PC-3 (cell line): ENCODE measurements around the gene TTYH1. TPM values are rescaled to one million over a fixed set of nuclear protein-coding genes. Genes with fewer than 3 reads are reported as not detected.

Source experiments
- ATAC-seq: fragments of 200-7000 bp; cut with Tn5 transposase; 2 replicates; pipeline ENCODE4 v1.9.1; 2020; ENCODE audit warnings: mild to moderate bottlenecking, moderate library complexity
- BruUV-seq: library from RNA; stranded (reverse); fragments of 400-500 nt; replicated peaks from 2 replicates; lab custom pipeline; 2021; lab: Mats Ljungman, UMichigan
- CTCF ChIA-PET: fragments of 300-600 bp; sonication (Branson Sonifier 250); formaldehyde crosslinking; loops from one replicate; lab custom pipeline; 2022; ENCODE audit warnings: antibody characterized with exemption; lab: Charles Lee
- POLR2A ChIA-PET: fragments of 300-600 bp; sonication (Branson Sonifier 250); formaldehyde crosslinking; loops from one replicate; lab custom pipeline; 2022; ENCODE audit warnings: antibody characterized with exemption; ENCODE audit not compliant: unreplicated experiment; lab: Charles Lee
- DNase-seq: peaks from one replicate; pipeline ENCODE4 v3.0.0-alpha.2; 2015
- H2AFZ ChIP-seq: fragments of 300-600 bp; sonication (generic); 2 replicates; pipeline ENCODE4 v1.6.0; 2016; ENCODE audit warnings: antibody characterized with exemption, low read length
- H3F3A ChIP-seq: fragments of 300-600 bp; sonication (generic); one replicate; pipeline ENCODE4 v1.6.0; 2017; ENCODE audit warnings: antibody characterized with exemption, low read length, control low read depth, mild to moderate bottlenecking; ENCODE audit not compliant: unreplicated experiment
- H3K27ac ChIP-seq: fragments of 300-600 bp; sonication (generic); 2 replicates; pipeline ENCODE4 v1.5.1; 2016; ENCODE audit warnings: mild to moderate bottlenecking, low read length
- H3K27me3 ChIP-seq: fragments of 300-600 bp; sonication (generic); 2 replicates; pipeline ENCODE4 v1.6.1; 2016; ENCODE audit warnings: low read length, mixed read lengths
- H3K36me3 ChIP-seq: fragments of 300-600 bp; sonication (generic); 2 replicates; pipeline ENCODE4 v1.6.1; 2016; ENCODE audit warnings: low read depth, mixed run types, low read length, mixed read lengths
- H3K4me1 ChIP-seq: fragments of 300-600 bp; sonication (generic); 2 replicates; pipeline ENCODE4 v1.5.1; 2016; ENCODE audit warnings: low read length; ENCODE audit not compliant: insufficient read depth
- H3K4me2 ChIP-seq: fragments of 300-600 bp; sonication (generic); 2 replicates; pipeline ENCODE4 v1.6.0; 2016; ENCODE audit warnings: low read length
- H3K4me3 ChIP-seq: fragments of 300-600 bp; sonication (generic); 2 replicates; pipeline ENCODE4 v1.5.1; 2016; ENCODE audit warnings: mild to moderate bottlenecking, low read length, mixed read lengths
- H3K79me2 ChIP-seq: fragments of 300-600 bp; sonication (generic); 2 replicates; pipeline ENCODE4 v1.6.1; 2017; ENCODE audit warnings: low read length, mixed read lengths
- H3K9ac ChIP-seq: fragments of 300-600 bp; sonication (generic); 2 replicates; pipeline ENCODE4 v1.6.0; 2016; ENCODE audit warnings: mild to moderate bottlenecking, low read length
- H3K9me2 ChIP-seq: fragments of 300-600 bp; sonication (generic); replicated peaks from 2 replicates; pipeline ENCODE4 v1.6.1; 2016; ENCODE audit warnings: mixed run types, low read length, mixed read lengths
- H3K9me3 ChIP-seq: fragments of 300-600 bp; sonication (generic); 2 replicates; pipeline ENCODE4 v1.6.1; 2016; ENCODE audit warnings: low read length, mixed read lengths
- H4K20me1 ChIP-seq: fragments of 300-600 bp; sonication (generic); 2 replicates; pipeline ENCODE4 v1.6.1; 2016; ENCODE audit warnings: low read length, mixed read lengths
- EZH2 ChIP-seq: fragments of 300-600 bp; sonication (generic); IDR thresholded peaks from one replicate; pipeline ENCODE4 v1.6.1; 2017; ENCODE audit warnings: antibody characterized with exemption, mild to moderate bottlenecking, low read length; ENCODE audit not compliant: unreplicated experiment
- EZH2phosphoT487 ChIP-seq: fragments of 300-600 bp; sonication (generic); IDR thresholded peaks from 2 replicates; pipeline ENCODE4 v1.6.1; 2018; ENCODE audit warnings: mild to moderate bottlenecking, antibody characterized with exemption, low read length, borderline replicate concordance
- intact Hi-C: fragments of 100-400 bp; cut with micrococcal nuclease; formaldehyde crosslinking; loops from 2 replicates; pipeline ENCODE4 v1.9.0; 2023
- total RNA-seq: library from RNA; depleted of rRNA; stranded (reverse); fragments of >200 nt; gene quantifications from 2 replicates; pipeline ENCODE4 v1.2.3, GENCODE V29; 2014
- TF ChIP-seq, protein P1 (sequence below): fragments of 300-600 bp; sonication (generic); conservative IDR thresholded peaks from 2 replicates; pipeline ENCODE4 v1.5.1; 2017; ENCODE audit warnings: antibody characterized with exemption, low read depth, mild to moderate bottlenecking, low read length

The TTYH1 gene
- total RNA-seq, 1 experiment from 2014 or later = 1.1 TPM

DNA sequence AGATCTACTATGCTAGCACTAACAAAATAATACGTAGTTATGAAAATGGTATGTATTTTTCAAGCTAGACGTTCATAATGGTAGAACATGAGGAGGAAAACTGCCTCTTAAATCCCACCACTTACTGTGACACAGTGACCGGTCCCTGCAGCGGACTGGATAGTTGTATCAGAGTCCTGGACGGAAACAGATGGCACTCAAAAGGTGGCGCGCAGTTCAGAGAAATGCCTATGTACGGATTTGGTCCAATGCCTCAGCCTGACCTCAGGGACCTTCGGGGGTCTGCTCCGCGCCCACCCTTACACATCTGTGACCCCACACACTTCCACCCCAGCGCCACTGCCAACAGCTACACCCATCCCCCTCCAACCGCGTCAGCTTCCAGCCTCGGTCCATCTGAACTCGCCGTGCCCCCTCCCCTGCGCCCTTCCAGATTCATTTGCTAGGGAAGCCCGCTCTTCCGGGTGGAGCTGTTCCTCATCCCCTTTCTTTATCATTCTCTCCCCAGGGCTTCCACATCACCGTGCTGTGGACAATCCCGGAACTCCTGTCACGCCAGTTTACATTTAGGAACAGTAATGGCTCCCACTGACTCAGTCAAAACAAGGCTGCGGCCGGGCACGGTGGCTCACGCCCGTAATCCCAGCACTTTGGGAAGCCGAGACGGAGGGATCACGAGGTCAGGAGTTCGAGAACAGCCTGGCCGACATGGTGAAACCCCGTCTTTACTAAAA is 32.9 kb downstream of the TTYH1 start:
- Histone ChIP-seq H3K36me3 (peaks cover 29% of the 10 kb centered on the region), H3K9me3 (no peaks in the 10 kb centered on the region), H3K27me3 (no peaks in the 10 kb centered on the region), H2AFZ (peak overlapping the region; percentile 53), H3F3A (no peaks in the 10 kb centered on the region), H3K9ac (peak overlapping the region; percentile 98), H3K27ac (peak overlapping the region; percentile 82), H4K20me1 (peaks cover 42% of the 10 kb centered on the region), H3K4me3 (peak overlapping the region; percentile 84), H3K79me2 (peaks cover 73% of the 10 kb centered on the region), H3K4me2 (peak overlapping the region; percentile 95), H3K9me2 (no peaks in the 10 kb centered on the region), H3K4me1 (peaks cover 27% of the 10 kb centered on the region)
- ChIA-PET CTCF (interaction anchor here (0.6 to 1.1 kb wide), 3 partner anchors 14 to 278 kb away, joined by 3 to 4 read pairs (median 3); partner anchors contain the start of gene LENG9), POLR2A (interaction anchor here (0.6 to 1.0 kb wide), 4 partner anchors 15 to 719 kb away, joined by 3 to 6 read pairs (median 4); partner anchors contain the start of genes LENG9 and MBOAT7)
- intact Hi-C loops = loop anchor here (2.0 kb wide), 1 partner anchor 15 kb away; the partner anchor contains the start of gene LENG9
- BruUV-seq = TSS peak; percentile 65
- peak; percentile 54 for DNase-seq
- TF ChIP-seq, protein P1, sequence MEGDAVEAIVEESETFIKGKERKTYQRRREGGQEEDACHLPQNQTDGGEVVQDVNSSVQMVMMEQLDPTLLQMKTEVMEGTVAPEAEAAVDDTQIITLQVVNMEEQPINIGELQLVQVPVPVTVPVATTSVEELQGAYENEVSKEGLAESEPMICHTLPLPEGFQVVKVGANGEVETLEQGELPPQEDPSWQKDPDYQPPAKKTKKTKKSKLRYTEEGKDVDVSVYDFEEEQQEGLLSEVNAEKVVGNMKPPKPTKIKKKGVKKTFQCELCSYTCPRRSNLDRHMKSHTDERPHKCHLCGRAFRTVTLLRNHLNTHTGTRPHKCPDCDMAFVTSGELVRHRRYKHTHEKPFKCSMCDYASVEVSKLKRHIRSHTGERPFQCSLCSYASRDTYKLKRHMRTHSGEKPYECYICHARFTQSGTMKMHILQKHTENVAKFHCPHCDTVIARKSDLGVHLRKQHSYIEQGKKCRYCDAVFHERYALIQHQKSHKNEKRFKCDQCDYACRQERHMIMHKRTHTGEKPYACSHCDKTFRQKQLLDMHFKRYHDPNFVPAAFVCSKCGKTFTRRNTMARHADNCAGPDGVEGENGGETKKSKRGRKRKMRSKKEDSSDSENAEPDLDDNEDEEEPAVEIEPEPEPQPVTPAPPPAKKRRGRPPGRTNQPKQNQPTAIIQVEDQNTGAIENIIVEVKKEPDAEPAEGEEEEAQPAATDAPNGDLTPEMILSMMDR = no peak
- TF ChIP-seq EZH2 (no peak), EZH2phosphoT487 (no peak)
- peak; percentile 35 for ATAC-seq

DNA sequence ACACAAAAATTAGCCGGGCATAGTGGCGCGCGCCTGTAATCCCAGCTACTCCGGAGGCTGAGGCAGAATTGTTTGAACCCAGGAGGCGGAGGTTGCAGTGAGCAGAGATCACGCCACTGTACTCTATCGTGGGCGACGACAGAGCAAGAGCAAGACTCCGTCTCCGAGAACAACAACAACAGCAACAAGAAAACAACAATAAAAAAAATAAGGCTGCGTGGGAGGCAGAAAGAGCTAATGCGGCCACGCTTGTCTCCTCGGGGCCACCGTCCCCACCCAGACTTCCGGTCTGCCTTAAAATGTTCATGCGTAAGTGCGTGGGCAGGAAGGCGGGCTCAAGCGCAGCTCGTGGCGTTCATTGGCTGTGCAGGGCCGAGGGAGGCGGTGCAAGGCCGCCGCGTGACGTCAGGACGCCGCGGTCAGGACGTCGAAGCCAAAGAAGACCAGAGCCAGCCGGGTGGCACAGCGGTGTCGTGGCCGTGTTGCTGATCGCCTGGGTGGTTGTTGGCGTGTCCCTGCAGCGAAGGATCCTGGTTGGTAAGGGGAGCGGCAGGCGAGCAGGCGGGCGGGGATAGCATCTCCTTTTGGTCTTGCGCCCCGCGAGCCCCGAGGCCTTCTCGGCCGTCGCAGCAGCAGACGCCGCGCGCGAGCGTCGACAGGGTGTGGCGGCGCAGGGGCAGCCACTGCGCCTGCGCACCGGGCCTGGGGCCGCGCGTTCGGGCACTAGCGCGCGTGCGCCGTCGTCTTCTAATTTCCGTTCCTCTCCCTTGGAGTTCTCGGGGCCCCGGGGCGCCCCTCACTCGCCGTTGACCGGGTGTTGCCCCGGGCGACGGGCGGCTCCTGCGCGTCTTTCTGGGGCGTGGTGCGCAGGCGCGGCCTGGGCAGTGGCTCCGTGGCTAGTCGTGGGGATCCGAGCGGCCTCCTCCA is 33.8 kb downstream of the TTYH1 start, which contains the start of gene LENG8:
Gene LENG8, plus strand, starts transcription at position 426 of the 927 bp plus-strand sequence. CDS start 2,146 bp downstream, outside the sequence.
- Histone ChIP-seq H3K9ac (peak within 1 kb of the TSS; percentile 98), H3K4me1 (peaks cover 27% of the 10 kb centered on the region), H3K79me2 (peaks cover 81% of the 10 kb centered on the region), H3K27me3 (no peaks in the 10 kb centered on the region), H3K4me3 (peak within 1 kb of the TSS; percentile 84), H3K9me2 (no peaks in the 10 kb centered on the region), H3K27ac (peak within 1 kb of the TSS; percentile 82), H4K20me1 (peaks cover 51% of the 10 kb centered on the region), H3K36me3 (peaks cover 35% of the 10 kb centered on the region), H3F3A (no peaks in the 10 kb centered on the region), H2AFZ (peak within 1 kb of the TSS; percentile 74), H3K9me3 (no peaks in the 10 kb centered on the region), H3K4me2 (peak within 1 kb of the TSS; percentile 95)
- DNase-seq (peak; percentile 99), ATAC-seq (peak; percentile 93)
- BruUV-seq = no TSS peak
- TF ChIP-seq EZH2 (no peak), EZH2phosphoT487 (no peak)
- TF ChIP-seq, protein P1 = no peak
- intact Hi-C loops = loop anchor here (2.0 kb wide), 1 partner anchor 14 kb away; the partner anchor contains the start of gene LENG9
- POLR2A ChIA-PET = interaction anchor here (0.6 to 1.0 kb wide), 5 partner anchors 15 to 718 kb away, joined by 3 to 6 read pairs (median 4); partner anchors contain the start of genes LENG9 and MBOAT7
- CTCF ChIA-PET = interaction anchor here (1.0 to 1.1 kb wide), 2 partner anchors 14 to 15 kb away, joined by 3 read pairs; partner anchors contain the start of gene LENG9
